Measurements from ENCODE around the gene GJC2.
"Not testable (repeated sequence)": the region's sequence is repeated elsewhere in the genome, so short reads cannot be mapped to it uniquely, and the experiment has no call there.

Gene GJC2

DNA sequence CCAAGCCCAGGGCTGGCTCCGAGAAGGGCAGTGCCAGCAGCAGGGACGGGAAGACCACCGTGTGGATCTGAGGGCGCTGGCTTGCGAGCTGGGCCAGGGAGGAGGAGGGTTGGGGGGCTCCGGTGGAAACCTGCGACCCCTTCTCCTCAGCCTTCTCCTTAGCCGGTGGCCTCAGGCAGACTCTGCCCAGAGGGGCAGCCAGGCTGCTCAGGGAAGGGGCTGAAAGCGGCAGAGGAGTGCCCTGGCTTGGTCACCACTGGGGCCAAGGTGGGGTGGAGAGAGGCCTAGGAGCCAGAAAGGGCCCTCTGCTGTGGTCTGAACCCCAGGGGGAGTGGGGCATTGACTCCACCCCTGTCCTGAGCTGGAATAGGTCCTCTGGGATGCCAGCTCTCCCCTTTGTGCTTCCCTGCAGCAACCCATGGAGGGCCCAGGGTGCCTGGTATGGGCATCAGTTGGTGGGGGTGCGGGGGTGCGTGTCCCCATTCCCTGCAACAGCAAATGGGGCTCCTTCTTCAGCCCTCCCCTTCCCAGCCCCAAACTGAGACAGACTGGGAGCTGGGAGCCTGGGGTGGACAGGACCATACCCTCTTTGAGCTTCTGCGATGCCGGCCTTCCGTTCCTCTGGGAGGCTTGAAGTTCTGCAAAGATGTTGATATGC, 9.4 kb downstream of the GJC2 start:
- DNase-seq = no peak

DNA sequence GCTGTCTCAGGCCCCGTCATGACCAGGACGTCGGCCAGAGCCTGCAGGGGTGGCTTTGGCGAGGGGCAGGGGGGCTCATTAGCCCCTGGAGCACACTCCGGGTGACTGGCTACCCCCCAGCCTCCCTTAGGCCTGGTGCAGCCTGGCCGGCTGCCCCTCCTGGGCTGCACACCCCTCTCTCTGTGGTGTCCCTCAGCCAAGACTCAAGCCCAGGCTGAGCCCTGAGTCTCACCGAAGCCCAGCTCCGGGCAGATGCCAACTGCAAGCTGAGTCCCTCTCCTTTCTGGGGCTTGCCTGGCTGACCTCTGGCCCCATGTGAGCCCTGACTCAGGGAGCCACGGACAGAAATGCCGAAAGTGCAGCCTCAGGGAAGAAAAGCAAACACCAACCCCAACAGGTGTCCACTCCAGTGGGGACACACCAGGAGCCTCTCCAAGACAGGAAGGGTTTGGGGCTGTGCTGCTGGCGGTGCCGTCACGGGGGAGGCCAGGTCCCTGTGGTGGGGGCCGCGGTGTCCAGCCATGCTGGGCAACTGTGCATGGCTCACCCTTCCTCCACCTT, 10.6 kb downstream of the GJC2 start:
- no peak for DNase-seq

DNA sequence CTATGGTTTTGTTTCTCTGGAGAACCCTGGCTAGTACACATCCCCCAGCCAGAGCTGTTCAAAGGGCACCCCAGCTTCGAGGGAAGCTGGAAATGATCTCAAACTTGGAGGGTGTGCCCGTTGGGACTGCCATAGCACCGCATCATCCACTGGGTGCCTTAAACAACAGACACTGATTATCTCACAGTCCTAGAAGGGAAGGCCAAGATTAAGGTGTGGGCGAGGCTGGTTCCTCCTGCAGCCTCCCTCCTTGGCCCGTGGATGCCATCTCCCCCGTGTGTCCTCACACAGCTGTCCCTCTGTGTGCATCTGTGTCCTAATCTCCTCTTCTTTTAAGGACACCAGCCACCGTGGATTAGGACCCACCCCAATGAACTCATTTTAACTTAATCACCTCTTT, 11.6 kb downstream of the GJC2 start:
- DNase-seq = no peak

- no peak for DNase-seq
These were observed 12.1 kb downstream of the GJC2 start for GRCh38 chr1:228161866-228162265.

DNA sequence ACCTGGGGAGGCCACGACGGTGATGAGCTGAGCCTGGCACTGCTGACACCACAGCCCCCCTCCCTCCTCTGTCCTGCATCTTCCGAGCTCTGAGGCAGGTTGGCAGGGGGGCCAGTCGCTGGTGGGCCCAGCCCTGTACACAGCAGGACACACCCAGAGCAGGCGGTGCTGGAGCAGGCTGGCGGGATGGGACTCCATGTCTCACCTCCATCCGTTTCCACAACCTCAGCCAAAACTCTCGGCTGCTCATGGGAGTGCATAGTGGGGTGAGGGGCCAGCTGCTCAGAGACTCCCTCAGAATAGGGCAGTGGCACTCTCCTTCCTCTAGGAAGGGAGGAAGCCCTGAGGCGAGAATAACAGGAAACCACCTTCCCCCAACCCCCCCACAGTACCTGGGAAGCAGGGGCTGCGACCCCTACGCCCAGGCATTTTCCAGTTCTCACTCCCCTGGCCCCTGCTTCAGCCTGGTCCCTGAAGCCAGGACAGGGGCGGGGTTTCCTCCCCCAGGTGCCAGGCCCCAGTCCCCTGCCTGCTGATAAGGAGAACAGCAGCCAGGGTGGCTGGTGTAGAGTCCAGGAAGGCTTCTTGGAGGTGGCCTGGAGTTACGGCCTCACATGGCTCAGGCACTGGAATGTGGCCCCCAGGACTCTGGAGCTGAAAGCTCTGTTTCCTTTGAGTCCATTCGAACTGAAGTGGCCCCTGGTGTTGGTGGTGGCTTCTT, 12.7 kb downstream of the GJC2 start:
- DNase-seq = no peak

DNA sequence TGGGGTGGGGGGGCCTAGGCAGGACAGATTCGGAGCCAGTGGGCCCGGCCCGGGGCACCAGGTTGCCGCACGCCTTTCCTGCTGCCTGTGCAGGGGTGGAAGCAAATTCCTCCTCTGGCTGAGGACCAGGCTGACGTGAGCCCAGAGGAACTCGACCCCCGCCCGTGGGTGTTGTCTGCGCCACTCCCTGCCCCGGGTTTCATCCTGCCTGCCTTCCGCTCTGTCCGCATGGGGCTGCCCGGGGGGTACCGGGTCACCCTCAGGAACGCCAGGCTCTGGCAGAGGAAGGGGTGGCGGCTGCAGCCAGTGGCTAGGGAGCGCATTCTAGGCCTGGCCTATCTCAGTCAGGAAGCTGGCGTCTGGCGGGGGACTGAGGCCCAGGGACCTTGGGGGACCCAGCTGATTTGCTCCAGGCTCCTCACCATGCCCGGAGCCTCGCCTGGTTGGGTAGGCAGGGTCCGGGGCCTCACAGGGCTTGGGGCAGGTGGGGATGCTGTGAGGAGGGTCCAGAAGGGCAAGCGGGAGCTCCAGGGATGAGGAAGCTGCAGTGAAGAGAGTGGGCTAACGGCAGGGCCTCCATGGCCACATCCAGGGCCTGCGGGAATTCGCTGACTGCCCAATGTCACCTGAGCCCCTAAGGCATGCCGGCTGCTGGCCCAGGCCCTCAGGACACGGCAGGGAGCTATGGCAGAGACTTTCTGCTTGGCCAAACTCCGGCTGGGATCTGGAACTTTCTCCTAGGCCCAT, 13.4 kb downstream of the GJC2 start:
- no peak for DNase-seq

- DNase-seq = no peak
These were observed 14.2 kb downstream of the GJC2 start for GRCh38 chr1:228163776-228164519.

- DNase-seq = no peak
These were observed 15.0 kb downstream of the GJC2 start for GRCh38 chr1:228164561-228165371.

- DNase-seq = peak; percentile 99
These were observed 15.8 kb downstream of the GJC2 start, which contains the start of gene IBA57 for GRCh38 chr1:228165372-228166169. TSS of gene IBA57 (plus strand) at chr1:228165804. CDS start at chr1:228165817, 13 bp downstream.

GRCh38 chr1:228166170-228166936, 16.6 kb downstream of the GJC2 start:
- peak; percentile 28 for DNase-seq

GRCh38 chr1:228168563-228169270, 19.0 kb downstream of the GJC2 start:
- DNase-seq = no peak

- DNase-seq = no peak
These were observed 19.6 kb downstream of the GJC2 start for GRCh38 chr1:228169345-228169744.

GRCh38 chr1:228170666-228171065, 20.9 kb downstream of the GJC2 start:
- DNase-seq = no peak

GRCh38 chr1:228171221-228171891, 21.6 kb downstream of the GJC2 start:
- DNase-seq = no peak

DNA sequence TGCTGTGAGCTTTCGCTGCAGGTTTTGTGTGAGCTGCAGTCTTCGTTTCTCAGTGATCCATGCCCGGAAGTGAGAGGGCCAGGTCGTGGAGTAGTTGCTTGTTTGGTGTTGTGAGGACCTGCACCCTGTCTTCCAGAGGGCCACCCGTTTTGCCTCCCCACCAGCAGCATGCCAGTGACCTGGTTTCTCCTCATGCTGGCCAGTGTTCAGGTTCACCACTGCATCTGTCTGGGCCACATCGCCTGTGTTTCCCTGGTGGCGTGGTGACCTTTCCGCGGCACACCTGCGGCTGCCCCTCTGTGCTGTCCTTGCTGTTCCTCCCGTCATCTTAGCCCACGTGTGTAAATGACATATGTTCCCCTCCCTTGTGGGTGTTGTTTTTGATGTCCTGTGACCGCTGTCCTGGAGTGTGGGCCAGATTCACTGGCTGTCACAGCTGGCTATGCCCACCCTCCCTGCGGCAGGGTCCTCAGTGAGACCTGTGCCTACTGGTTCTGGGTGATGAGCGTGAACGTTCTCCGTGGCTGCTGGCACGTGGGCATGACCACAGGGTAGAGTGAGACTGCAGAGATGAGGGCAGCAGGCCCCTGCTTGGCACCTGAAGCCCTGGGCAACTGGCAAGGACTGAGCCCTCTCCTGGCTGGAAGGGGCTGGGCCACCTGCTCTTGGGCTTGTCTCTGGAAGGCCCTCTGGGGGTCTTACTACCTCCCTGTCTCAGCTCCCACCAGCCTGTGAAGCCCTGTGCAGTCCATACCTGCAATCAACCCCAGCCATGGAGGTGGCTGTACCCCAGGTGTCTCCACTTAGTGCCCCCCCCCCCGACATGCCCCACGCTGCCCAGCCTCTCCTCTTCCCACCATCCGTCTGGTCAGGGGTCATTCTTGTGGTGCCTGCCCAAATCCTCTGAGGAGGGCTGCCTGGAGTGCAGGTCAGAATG, 23.1 kb downstream of the GJC2 start:
- no peak for DNase-seq

GRCh38 chr1:228173528-228174481, 24.1 kb downstream of the GJC2 start:
- DNase-seq = not testable (repeated sequence)

All from NCI-H2107 (cell line).